GM12878 (cell line): Measurements from ENCODE around the gene RNASE9. TPM values are rescaled to one million over a fixed set of nuclear protein-coding genes. Genes with fewer than 3 reads are reported as not detected.

Source experiments
- BMI1 ChIP-seq: fragments of 450-650 bp; IDR thresholded peaks from 2 replicates; pipeline ENCODE4 v1.6.1; 2016; ENCODE audit warnings: mild to moderate bottlenecking, moderate library complexity, borderline replicate concordance
- CBX5 ChIP-seq: sonication (generic); IDR thresholded peaks from 2 replicates; pipeline ENCODE4 v1.6.1; 2016; ENCODE audit warnings: low read depth, moderate library complexity, mild to moderate bottlenecking, inconsistent platforms
- CHD4 ChIP-seq: fragments of 200-600 bp; sonication (generic); IDR thresholded peaks from 2 replicates; pipeline ENCODE4 v1.6.1; 2016; ENCODE audit warnings: mild to moderate bottlenecking
- EP300 ChIP-seq, 2 experiments: fragments of 150-350 bp in 1 of 2; IDR thresholded peaks; 2 replicates each; pipeline ENCODE4 v1.6.1; 2011 to 2012; ENCODE audit warnings: low read depth in 2 of 2, low read length in 2 of 2, borderline replicate concordance in 1 of 2, improper control_type of control experiment in 1 of 2, inconsistent platforms in 1 of 2; ENCODE audit not compliant: control insufficient read depth in 1 of 2
- HSF1 ChIP-seq: fragments of 150-350 bp; IDR thresholded peaks from 2 replicates; pipeline ENCODE4 v1.6.1; 2014; ENCODE audit warnings: mild to moderate bottlenecking, low read depth, low read length
- IRF5 ChIP-seq: fragments of 450-650 bp; IDR thresholded peaks from 2 replicates; pipeline ENCODE4 v1.6.1; 2017; ENCODE audit warnings: borderline replicate concordance
- JUND ChIP-seq: IDR thresholded peaks from 2 replicates; pipeline ENCODE4 v1.6.1; 2012; ENCODE audit warnings: low read depth, mild to moderate bottlenecking, low read length, improper control_type of control experiment, moderate library complexity
- MAX ChIP-seq: IDR thresholded peaks from 2 replicates; pipeline ENCODE4 v1.6.1; 2012; ENCODE audit warnings: low read depth, low read length, improper control_type of control experiment
- NFYB ChIP-seq: IDR thresholded peaks from 2 replicates; pipeline ENCODE4 v1.6.1; 2011; ENCODE audit warnings: low read depth, mild to moderate bottlenecking, low read length, improper control_type of control experiment, moderate library complexity; ENCODE audit not compliant: insufficient read depth
- POLR2AphosphoS2 ChIP-seq: IDR thresholded peaks from 2 replicates; pipeline ENCODE4 v1.6.1; 2011; ENCODE audit warnings: low read depth, mild to moderate bottlenecking, low read length, improper control_type of control experiment, moderate library complexity
- STAT3 ChIP-seq: IDR thresholded peaks from 2 replicates; pipeline ENCODE4 v1.6.1; 2011; ENCODE audit warnings: low read depth, low read length, improper control_type of control experiment
- TCF3 ChIP-seq: IDR thresholded peaks from 2 replicates; pipeline ENCODE4 v1.6.1; 2012; ENCODE audit warnings: low read depth, mild to moderate bottlenecking, low read length, borderline replicate concordance; ENCODE audit not compliant: insufficient read depth
- polyA plus RNA-seq, 11 experiments: library from polyadenylated mRNA; depleted of rRNA in 4 of 11; unstranded in 6 of 11; stranded (reverse) in 5 of 11; fragments of >200 nt; fragmentation: Nextera tagmentation in 4 of 11; fragmentation: Illumina TruSeq in 1 of 11; extraction: Ambion mirVana in 4 of 11; extraction: Trizol in 1 of 11; gene quantifications; 1 replicate in 1 of 11; 2 replicates in 10 of 11; pipeline versions ENCODE4 v1.2.1 to v1.2.3, GENCODE V29; 2011 to 2016; ENCODE audit warnings: inconsistent platforms in 2 of 11, missing spikeins in 2 of 11, low read depth in 1 of 11
- total RNA-seq, 4 experiments: library from RNA; depleted of rRNA in 3 of 4; stranded (reverse); fragments of >200 nt in 3 of 4; fragmentation: Illumina TruSeq in 1 of 4; extraction: Trizol in 1 of 4; gene quantifications; 2 replicates each; pipeline versions ENCODE4 v1.2.1 to v1.2.3, GENCODE V29; 2013 to 2021
- TF ChIP-seq, protein P1 (sequence below): IDR thresholded peaks from 2 replicates; pipeline ENCODE4 v1.6.1; 2012; ENCODE audit warnings: improper control_type of control experiment, low read depth, low read length; ENCODE audit not compliant: insufficient replicate concordance
- TF ChIP-seq, protein P2 (sequence below): IDR thresholded peaks from 2 replicates; pipeline ENCODE4 v1.6.1; 2011; ENCODE audit warnings: low read depth, low read length, improper control_type of control experiment, borderline replicate concordance
- TF ChIP-seq, protein P3 (sequence below): fragments of 450-650 bp; IDR thresholded peaks from 2 replicates; pipeline ENCODE4 v1.6.1; 2018; ENCODE audit warnings: borderline replicate concordance, mild to moderate bottlenecking; ENCODE audit not compliant: partially characterized antibody

The RNASE9 gene
- total and polyA plus RNA-seq, 10 of the 15 experiments (the other 5 are each of a cell fraction or from before 2014, with no cell fraction given) = not detected

DNA sequence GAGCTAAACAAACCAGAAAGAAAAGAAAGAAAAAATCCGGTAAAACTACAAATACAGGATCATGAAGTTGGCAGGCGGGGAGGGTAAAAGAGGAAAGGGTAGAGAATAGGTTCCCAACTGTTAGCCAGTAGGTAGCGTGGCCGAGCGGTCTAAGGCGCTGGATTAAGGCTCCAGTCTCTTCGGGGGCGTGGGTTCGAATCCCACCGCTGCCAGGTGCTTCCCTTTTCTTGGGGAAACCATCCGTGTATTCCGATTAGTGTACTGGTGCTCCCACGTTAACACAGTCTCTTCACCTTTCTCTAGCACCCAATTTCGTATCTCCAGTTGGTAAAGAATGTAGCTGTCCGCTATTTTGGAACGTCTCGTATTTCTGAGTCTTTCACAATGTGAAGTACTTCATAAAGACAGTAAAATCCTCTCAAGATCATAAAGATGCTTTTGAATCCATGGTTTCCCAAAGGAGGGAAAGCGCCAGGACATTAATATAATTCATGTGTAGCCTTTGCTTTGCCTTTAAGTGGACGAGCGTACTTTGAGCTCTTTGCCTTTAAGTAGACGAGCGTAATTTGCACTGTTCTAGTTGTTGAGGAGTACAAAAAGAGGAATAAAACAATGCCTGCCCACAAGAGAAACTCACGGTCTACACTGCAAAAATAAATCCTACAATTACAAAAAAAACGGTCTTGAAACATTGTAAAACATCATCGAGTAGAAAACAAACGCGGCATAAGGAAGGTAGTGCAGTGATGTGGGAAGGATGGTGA, 49.3 kb upstream of the RNASE9 start (continued):
- TF ChIP-seq HSF1 (no peak), EP300 (IDR thresholded peaks at IDR 0.05; ENCODE audit: borderline replicate concordance in 1 of 2, control insufficient read depth in 1 of 2, low read depth in 2 of 2, low read length in 2 of 2) (peak in 1 of 2 experiments; percentile 77; a peak in 1 of 4 replicates), POLR2AphosphoS2 (no peak), CHD4 (no peak), NFYB (no peak), IRF5 (no peak), TCF3 (no peak), JUND (no peak), CBX5 (no peak), MAX (no peak), STAT3 (no peak), BMI1 (no peak)
- TF ChIP-seq, protein P1, sequence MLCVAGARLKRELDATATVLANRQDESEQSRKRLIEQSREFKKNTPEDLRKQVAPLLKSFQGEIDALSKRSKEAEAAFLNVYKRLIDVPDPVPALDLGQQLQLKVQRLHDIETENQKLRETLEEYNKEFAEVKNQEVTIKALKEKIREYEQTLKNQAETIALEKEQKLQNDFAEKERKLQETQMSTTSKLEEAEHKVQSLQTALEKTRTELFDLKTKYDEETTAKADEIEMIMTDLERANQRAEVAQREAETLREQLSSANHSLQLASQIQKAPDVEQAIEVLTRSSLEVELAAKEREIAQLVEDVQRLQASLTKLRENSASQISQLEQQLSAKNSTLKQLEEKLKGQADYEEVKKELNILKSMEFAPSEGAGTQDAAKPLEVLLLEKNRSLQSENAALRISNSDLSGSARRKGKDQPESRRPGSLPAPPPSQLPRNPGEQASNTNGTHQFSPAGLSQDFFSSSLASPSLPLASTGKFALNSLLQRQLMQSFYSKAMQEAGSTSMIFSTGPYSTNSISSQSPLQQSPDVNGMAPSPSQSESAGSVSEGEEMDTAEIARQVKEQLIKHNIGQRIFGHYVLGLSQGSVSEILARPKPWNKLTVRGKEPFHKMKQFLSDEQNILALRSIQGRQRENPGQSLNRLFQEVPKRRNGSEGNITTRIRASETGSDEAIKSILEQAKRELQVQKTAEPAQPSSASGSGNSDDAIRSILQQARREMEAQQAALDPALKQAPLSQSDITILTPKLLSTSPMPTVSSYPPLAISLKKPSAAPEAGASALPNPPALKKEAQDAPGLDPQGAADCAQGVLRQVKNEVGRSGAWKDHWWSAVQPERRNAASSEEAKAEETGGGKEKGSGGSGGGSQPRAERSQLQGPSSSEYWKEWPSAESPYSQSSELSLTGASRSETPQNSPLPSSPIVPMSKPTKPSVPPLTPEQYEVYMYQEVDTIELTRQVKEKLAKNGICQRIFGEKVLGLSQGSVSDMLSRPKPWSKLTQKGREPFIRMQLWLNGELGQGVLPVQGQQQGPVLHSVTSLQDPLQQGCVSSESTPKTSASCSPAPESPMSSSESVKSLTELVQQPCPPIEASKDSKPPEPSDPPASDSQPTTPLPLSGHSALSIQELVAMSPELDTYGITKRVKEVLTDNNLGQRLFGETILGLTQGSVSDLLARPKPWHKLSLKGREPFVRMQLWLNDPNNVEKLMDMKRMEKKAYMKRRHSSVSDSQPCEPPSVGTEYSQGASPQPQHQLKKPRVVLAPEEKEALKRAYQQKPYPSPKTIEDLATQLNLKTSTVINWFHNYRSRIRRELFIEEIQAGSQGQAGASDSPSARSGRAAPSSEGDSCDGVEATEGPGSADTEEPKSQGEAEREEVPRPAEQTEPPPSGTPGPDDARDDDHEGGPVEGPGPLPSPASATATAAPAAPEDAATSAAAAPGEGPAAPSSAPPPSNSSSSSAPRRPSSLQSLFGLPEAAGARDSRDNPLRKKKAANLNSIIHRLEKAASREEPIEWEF = no peak
- TF ChIP-seq, protein P2, sequence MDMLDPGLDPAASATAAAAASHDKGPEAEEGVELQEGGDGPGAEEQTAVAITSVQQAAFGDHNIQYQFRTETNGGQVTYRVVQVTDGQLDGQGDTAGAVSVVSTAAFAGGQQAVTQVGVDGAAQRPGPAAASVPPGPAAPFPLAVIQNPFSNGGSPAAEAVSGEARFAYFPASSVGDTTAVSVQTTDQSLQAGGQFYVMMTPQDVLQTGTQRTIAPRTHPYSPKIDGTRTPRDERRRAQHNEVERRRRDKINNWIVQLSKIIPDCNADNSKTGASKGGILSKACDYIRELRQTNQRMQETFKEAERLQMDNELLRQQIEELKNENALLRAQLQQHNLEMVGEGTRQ = no peak
- TF ChIP-seq, protein P3, sequence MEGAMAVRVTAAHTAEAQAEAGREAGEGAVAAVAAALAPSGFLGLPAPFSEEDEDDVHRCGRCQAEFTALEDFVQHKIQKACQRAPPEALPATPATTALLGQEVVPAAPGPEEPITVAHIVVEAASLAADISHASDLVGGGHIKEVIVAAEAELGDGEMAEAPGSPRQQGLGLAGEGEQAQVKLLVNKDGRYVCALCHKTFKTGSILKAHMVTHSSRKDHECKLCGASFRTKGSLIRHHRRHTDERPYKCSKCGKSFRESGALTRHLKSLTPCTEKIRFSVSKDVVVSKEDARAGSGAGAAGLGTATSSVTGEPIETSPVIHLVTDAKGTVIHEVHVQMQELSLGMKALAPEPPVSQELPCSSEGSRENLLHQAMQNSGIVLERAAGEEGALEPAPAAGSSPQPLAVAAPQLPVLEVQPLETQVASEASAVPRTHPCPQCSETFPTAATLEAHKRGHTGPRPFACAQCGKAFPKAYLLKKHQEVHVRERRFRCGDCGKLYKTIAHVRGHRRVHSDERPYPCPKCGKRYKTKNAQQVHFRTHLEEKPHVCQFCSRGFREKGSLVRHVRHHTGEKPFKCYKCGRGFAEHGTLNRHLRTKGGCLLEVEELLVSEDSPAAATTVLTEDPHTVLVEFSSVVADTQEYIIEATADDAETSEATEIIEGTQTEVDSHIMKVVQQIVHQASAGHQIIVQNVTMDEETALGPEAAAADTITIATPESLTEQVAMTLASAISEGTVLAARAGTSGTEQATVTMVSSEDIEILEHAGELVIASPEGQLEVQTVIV = no peak
